Kidney (tissue), 14 donors: Measurements from ENCODE around the gene IBA57. TPM values are rescaled to one million over a fixed set of nuclear protein-coding genes. Genes with fewer than 3 reads are reported as not detected.

Experiments used
- DNase-seq, 5 donors: peaks; one replicate each; pipeline ENCODE4 v3.0.0-alpha.2; 2013 to 2020
- FAIRE-seq: peaks from 2 replicates; lab custom pipeline; 2012; peaks lifted over from hg19 to GRCh38; lab: Jason Lieb, UNC
- H3K27ac ChIP-seq, 2 donors: one replicate each; pipeline ENCODE4 v1.7.0; 2013; ENCODE audit warnings: low read depth in 2 of 2, low read length in 2 of 2, inconsistent platforms in 1 of 2
- H3K27me3 ChIP-seq: one replicate; pipeline ENCODE4 v1.7.1; 2013; ENCODE audit warnings: low read length, inconsistent platforms; ENCODE audit not compliant: control insufficient read depth, insufficient read depth
- H3K36me3 ChIP-seq, 3 donors: one replicate each; pipeline versions ENCODE4 v1.7.0 to v1.7.1; 2013; ENCODE audit warnings: low read length in 3 of 3, control low read depth in 1 of 3, inconsistent platforms in 1 of 3; ENCODE audit not compliant: insufficient read depth in 3 of 3, control insufficient read depth in 2 of 3
- H3K4me1 ChIP-seq, 3 donors: one replicate each; pipeline versions ENCODE4 v1.7.0 to v1.7.1; 2013; ENCODE audit warnings: low read length in 3 of 3, inconsistent platforms in 1 of 3, low read depth in 1 of 3; ENCODE audit not compliant: control insufficient read depth in 2 of 3, insufficient read depth in 2 of 3
- H3K4me3 ChIP-seq, 3 donors: one replicate each; pipeline versions ENCODE4 v1.7.0 to v1.8.1; 2013; ENCODE audit warnings: low read length in 3 of 3, control low read depth in 1 of 3, inconsistent platforms in 1 of 3
- H3K9ac ChIP-seq, 3 donors: one replicate each; pipeline versions ENCODE4 v1.7.0 to v1.7.1; 2013; ENCODE audit warnings: low read length in 3 of 3, control low read depth in 1 of 3, inconsistent platforms in 1 of 3
- H3K9me3 ChIP-seq, 3 donors: one replicate each; pipeline versions ENCODE4 v1.7.0 to v1.7.1; 2013; ENCODE audit warnings: low read length in 3 of 3, control low read depth in 1 of 3, inconsistent platforms in 1 of 3; ENCODE audit not compliant: control insufficient read depth in 2 of 3, insufficient read depth in 1 of 3
- CTCF ChIP-seq: IDR thresholded peaks from 3 replicates; pipeline ENCODE4 v1.5.1; 2012; ENCODE audit warnings: mild to moderate bottlenecking, moderate library complexity, borderline replicate concordance; ENCODE audit not compliant: insufficient read depth; ENCODE audit errors: extremely low read depth
- intact Hi-C: fragments of 100-400 bp; cut with DNase I; formaldehyde crosslinking; loops from one replicate; pipeline ENCODE4 v1.11.1; 2022
- polyA plus RNA-seq: library from polyadenylated mRNA; stranded (reverse); fragments of 350-450 nt; fragmentation: Illumina TruSeq; extraction: RNeasy Lipid Tissue Mini Kit (QIAGEN cat#74804); gene quantifications from one replicate; pipeline ENCODE4 v1.2.3, GENCODE V29; 2014; ENCODE audit warnings: low read depth, low replicate concordance; ENCODE audit not compliant: insufficient read depth
- total RNA-seq: library from RNA; stranded (reverse); fragmentation: NEBNext Ultra II Directional; extraction: Animal tissue kit (Norgen Biotek cat#: 25700); gene quantifications from one replicate; pipeline ENCODE4 v1.2.1, GENCODE V29; 2021
- donor health status: control.
- donor health status: control.
- donor health status: control.
- donor health status: control.
- donor health status: control.
- donor health status: DM: yes; HTN: yes; CAD: no.
- donor health status: Normal renal cell carcinoma (clear cell type).

The IBA57 gene
- total and polyA plus RNA-seq, 2 donors from 2014 or later = 4.7 to 13.0 TPM

GRCh38 chr1:228180271-228180958 lies 14.8 kb downstream of the IBA57 start:
- Histone ChIP-seq H3K36me3 (no peaks in the 10 kb centered on the region), H3K4me3 (no peak overlapping the region), H3K9me3 (no peaks in the 10 kb centered on the region), H3K27me3 (no peaks in the 10 kb centered on the region), H3K27ac (no peak overlapping the region), H3K9ac (no peak overlapping the region), H3K4me1 (peaks cover 0 to 8% (median 0%) of the 10 kb centered on the region in 3 donors)
- DNase-seq = no peak
- TF ChIP-seq CTCF = no peak
- no peak for FAIRE-seq
- intact Hi-C loops = no loop called here

- Histone ChIP-seq H3K27me3 (no peaks in the 10 kb centered on the region), H3K9me3 (no peaks in the 10 kb centered on the region), H3K4me1 (peaks cover 0 to 8% (median 0%) of the 10 kb centered on the region in 3 donors), H3K27ac (no peak overlapping the region), H3K9ac (no peak overlapping the region), H3K36me3 (no peaks in the 10 kb centered on the region), H3K4me3 (no peak overlapping the region)
- intact Hi-C loops = no loop called here
- no peak for FAIRE-seq
- TF ChIP-seq CTCF = no peak
- DNase-seq = peak in 2 of 5 donors; percentile 22 to 39
These were observed 15.5 kb downstream of the IBA57 start for GRCh38 chr1:228180959-228181644.

DNA sequence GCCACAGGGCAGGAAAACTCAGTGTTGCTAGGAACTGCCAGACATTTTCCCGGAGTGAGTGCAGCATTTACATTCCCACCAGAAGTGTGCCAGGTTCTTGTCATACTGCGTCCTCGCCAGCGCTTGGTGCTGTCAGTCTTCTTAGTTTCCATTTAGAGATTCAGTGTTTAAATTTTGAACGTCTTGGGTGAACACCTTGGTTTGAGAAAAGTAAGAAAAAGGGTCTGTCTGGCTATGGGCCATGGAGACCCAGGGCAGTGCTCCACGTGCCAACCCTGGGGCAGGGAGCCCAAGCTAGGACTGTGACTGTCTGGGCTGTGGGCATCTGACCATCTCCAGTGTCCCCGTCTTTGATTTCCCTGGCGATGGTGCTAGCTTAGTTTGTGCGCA lies 16.0 kb downstream of the IBA57 start:
- DNase-seq (peak in 2 of 5 donors; percentile 9 to 22), FAIRE-seq (no peak)
- no peaks in the 10 kb centered on the region for H3K36me3 ChIP-seq
- no peaks in the 10 kb centered on the region for H3K27me3 ChIP-seq
- no peak overlapping the region for H3K9ac ChIP-seq
- no peak for TF ChIP-seq CTCF
- no peak overlapping the region for H3K4me3 ChIP-seq
- H3K9me3 ChIP-seq = no peaks in the 10 kb centered on the region
- peaks cover 0 to 8% (median 0%) of the 10 kb centered on the region in 3 donors for H3K4me1 ChIP-seq
- intact Hi-C loops = no loop called here
- no peak overlapping the region for H3K27ac ChIP-seq
